D341Med (cell line): Measurements from ENCODE around the gene TBC1D2.
"Not testable (repeated sequence)": the region's sequence is repeated elsewhere in the genome, so short reads cannot be mapped to it uniquely, and the experiment has no call there.

Source experiments
- DNase-seq: peaks from one replicate; pipeline ENCODE4 v3.0.0; 2012; ENCODE audit warnings: low spot score

Gene TBC1D2, protein sequence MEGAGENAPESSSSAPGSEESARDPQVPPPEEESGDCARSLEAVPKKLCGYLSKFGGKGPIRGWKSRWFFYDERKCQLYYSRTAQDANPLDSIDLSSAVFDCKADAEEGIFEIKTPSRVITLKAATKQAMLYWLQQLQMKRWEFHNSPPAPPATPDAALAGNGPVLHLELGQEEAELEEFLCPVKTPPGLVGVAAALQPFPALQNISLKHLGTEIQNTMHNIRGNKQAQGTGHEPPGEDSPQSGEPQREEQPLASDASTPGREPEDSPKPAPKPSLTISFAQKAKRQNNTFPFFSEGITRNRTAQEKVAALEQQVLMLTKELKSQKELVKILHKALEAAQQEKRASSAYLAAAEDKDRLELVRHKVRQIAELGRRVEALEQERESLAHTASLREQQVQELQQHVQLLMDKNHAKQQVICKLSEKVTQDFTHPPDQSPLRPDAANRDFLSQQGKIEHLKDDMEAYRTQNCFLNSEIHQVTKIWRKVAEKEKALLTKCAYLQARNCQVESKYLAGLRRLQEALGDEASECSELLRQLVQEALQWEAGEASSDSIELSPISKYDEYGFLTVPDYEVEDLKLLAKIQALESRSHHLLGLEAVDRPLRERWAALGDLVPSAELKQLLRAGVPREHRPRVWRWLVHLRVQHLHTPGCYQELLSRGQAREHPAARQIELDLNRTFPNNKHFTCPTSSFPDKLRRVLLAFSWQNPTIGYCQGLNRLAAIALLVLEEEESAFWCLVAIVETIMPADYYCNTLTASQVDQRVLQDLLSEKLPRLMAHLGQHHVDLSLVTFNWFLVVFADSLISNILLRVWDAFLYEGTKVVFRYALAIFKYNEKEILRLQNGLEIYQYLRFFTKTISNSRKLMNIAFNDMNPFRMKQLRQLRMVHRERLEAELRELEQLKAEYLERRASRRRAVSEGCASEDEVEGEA

GRCh38 chr9:98255578-98256296 lies at the start of gene TBC1D2:
TSS of gene TBC1D2 (minus strand) at chr9:98255649. CDS start at chr9:98255541, 108 bp downstream.
- peak; percentile 97 for DNase-seq

DNA sequence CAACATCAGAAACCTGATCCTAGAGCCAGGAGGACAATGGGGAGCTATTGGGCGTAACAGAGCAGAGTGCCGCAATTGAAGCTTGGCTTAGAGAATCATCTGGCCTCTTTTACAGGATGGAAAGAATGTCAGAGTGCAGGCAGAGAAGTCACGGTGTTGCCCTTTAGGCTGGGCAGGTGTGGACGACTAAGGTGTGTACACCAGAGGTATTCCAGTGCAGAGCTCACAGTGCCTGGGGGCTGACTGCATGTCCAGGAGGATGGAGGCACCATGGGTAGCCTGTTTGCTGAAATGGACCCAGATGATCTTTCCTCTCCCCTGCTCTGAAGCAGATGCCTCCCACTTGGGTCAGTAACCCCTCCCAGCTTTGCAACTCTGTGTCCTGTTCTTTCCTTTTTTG lies 48.9 kb upstream of the TBC1D2 start:
- DNase-seq: no peak

DNA sequence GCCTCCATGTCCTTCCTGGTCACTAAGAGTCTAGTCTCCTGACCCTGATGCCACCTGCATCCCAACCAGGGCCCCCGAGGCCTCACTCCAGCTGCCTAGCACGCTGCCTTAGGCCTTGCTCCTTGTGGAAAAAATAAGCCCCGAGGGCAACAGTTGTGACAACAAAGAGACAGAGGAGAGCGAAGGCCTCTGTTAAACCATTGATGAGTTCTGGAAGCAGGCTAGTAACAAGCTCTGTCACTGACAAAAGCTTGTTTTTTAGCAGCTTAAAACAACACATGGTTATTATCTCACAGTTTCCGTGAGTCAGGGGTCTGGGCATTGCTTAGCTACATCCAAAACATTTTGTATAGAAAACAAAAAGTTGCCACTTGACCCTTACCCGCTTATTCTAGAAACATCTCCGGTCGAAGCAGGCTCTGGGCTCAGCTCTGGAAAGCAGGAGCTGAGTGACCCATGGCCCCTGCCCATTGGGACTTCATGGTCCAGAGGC lies 48.2 kb upstream of the TBC1D2 start:
- no peak for DNase-seq

GRCh38 chr9:98302938-98303632 lies 47.6 kb upstream of the TBC1D2 start:
- DNase-seq: no peak

- no peak for DNase-seq
Observed at GRCh38 chr9:98302150-98302549, 46.7 kb upstream of the TBC1D2 start.

DNA sequence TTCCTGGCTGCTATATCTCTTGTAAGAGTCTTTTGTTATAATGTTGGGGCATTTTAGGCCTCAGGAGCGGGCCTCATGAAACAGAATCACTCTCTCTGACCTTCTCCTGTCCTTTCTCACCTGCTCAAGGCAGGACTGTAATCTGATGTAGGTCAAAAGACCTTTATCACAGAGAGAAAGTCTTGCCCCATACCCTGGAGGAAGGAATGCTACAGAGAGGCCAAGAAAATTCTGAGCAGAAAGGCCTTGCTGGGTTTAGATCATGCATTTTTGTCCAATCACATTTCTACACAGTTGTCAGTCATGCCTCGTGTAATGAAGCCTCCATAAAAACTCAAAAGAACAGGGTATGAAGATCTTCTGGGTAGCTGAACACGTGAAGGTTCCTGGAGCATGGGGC lies 45.2 kb upstream of the TBC1D2 start:
- no peak for DNase-seq

GRCh38 chr9:98298476-98298875 lies 43.0 kb upstream of the TBC1D2 start:
- no peak for DNase-seq

DNA sequence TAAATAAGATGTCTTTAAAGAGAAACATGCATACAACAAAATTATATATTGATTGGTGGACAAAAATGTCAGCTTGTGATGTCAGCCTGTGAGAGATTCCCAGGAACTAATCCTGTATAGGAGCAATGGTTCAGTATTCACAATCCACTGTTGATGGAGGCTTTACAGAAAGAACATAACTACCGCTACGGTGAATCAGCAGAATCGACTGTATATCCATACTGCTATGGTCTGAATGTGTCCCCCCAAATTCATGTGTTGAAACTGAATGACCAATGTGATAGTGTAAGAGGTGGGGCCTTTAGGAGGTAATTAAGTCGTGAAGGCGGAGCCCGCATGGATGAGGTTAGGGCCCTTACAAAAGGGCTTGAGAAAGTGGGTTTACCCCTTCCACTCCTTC lies 40.4 kb upstream of the TBC1D2 start:
- DNase-seq: no peak

DNA sequence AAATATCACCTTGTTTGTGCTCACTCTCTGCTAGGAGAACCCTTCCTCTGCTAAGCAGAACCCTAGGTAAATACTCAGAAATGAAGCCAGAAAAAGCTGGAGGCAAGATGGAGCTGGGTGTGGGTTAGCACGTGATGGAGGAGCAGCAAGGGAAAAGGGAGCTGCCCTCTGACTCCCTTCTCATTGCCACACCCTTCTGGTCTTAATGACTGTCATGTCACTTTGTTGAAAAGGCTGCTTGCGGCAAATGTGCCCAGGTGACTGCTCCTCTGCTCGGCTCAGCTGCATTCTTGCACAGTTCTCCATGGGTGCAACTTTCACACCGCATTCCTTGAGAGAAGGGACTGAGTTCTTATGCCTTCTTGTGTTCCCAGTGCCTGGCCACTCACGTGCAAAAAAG lies 36.4 kb upstream of the TBC1D2 start:
- DNase-seq: no peak

- DNase-seq: no peak
Observed at GRCh38 chr9:98290411-98290810, 35.0 kb upstream of the TBC1D2 start.

DNA sequence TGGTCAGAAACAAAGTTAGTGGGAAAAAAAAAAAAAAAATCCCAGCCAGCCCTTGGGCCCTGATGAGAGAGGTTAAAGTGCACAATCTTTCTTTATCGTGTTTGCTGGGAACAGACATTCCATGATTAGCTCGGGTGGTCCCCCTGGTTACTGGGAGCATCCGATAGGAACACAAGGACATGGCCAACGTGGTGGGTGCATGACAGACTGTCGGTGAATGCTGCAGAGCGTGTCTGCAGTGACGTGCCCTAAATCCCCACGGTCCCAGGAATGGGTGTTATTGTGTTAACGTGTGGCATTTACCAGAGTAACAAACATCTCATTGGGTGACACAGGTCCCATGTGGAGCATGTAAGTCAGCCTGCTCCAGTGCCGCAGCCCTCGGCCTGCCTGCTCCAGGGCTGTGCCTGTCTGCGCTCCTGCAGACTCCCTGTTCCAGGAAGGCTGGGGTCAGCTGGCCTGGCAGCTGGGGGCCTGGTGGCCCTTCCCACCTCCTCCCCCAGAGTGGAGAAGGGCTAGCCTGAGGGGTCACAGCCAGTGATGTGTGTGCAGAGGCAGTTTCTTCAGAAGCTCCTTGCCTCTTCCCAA lies 34.3 kb upstream of the TBC1D2 start:
- DNase-seq: no peak

DNA sequence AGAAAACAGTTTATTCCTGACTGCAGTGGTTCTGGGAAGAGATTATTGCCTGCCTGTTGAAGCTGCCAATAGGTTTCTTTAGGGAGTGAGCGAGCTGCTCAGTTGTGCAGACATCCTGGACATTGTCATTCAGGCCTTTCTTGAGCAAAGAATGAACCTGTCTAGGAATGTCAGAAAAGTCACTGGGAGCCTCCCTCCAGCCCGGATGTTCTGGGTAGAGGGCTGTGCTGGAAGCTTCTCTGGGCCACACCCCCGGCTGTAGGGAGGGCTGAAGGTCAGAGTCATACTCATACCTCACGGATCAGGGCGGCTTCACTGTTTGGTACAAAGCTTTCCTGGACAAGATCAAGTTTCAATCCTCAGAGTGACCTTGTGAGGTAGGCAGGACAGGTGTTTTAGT lies 33.4 kb upstream of the TBC1D2 start:
- no peak for DNase-seq

GRCh38 chr9:98287384-98287783 lies 31.9 kb upstream of the TBC1D2 start:
- no peak for DNase-seq

- no peak for DNase-seq
Observed at GRCh38 chr9:98285446-98285845, 30.0 kb upstream of the TBC1D2 start.

DNA sequence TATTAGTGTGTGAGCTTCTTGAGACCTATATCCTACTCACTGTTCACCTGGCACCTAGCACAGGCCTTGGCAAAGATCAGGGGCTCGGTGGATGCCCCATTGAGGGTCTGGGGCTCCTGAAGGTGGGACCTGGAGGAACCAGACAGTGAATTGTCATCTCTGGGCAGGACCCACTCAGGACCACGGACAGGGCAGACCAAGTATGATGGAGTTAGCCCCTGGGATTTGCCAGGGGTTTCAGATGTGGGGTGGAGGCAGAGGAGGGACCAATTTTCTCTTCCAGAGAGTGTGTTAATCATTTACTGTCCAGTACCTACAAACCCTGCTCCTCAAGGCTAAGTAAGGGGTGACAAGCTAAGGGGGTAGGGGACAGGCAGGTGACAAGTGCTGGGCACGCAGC lies 29.3 kb upstream of the TBC1D2 start:
- DNase-seq: no peak

DNA sequence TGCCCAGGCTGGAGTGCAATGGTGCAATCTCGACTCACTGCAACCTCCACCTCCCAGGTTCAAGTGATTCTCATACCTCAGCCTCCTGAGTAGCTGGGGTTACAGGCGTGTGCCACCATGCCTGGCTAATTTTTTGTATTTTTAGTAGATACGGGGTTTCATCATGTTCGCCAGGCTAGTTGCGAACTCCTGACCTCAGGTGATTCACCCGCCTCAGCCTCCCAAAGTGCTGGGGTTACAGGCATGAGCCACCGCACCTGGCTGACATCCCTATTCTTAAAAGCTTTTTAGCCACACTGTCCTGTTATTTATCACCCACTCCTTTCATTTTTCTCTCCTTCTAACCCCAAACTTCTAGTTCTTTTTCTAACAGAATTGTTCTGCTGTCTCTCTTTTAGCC lies 27.7 kb upstream of the TBC1D2 start:
- not testable (repeated sequence) for DNase-seq

GRCh38 chr9:98281281-98281680 lies 25.8 kb upstream of the TBC1D2 start:
- DNase-seq: no peak

GRCh38 chr9:98280574-98280973 lies 25.1 kb upstream of the TBC1D2 start:
- peak; percentile 44 for DNase-seq

GRCh38 chr9:98280162-98280561 lies 24.7 kb upstream of the TBC1D2 start:
- DNase-seq: no peak

- no peak for DNase-seq
Observed at GRCh38 chr9:98276907-98277469, 21.5 kb upstream of the TBC1D2 start.

GRCh38 chr9:98275159-98275558 lies 19.7 kb upstream of the TBC1D2 start:
- no peak for DNase-seq
